Activated CD4-positive, alpha-beta T cell treated with anti-CD3 and anti-CD28 coated beads for 36 hours (primary cell): Measurements from ENCODE around the gene FNDC1. TPM values are rescaled to one million over a fixed set of nuclear protein-coding genes. Genes with fewer than 3 reads are reported as not detected.
A peak's percentile ranks its signal among the peaks of the same experiment; 100 is the strongest.

Experiments
- ATAC-seq: fragments of 200-7000 bp; cut with Tn5 transposase; one replicate; pipeline ENCODE4 v1.10.0; 2021; ENCODE audit warnings: mild to moderate bottlenecking, moderate library complexity
- CTCF ChIA-PET: fragments of 350-600 bp; sonication (Branson Sonifier 250); formaldehyde crosslinking; loops from one replicate; lab custom pipeline; 2021; ENCODE audit warnings: antibody characterized with exemption; lab: Charles Lee
- POLR2A ChIA-PET: fragments of 350-600 bp; sonication (Branson Sonifier 250); formaldehyde crosslinking; loops from one replicate; lab custom pipeline; 2021; ENCODE audit warnings: antibody characterized with exemption, inconsistent platforms; lab: Charles Lee
- DNase-seq: peaks from one replicate; pipeline ENCODE4 v3.0.0-alpha.2; 2020
- H3K27ac Mint-ChIP-seq: one replicate; pipeline ENCODE4 v1.8.0; 2021; ENCODE audit warnings: mixed read lengths
- H3K27me3 Mint-ChIP-seq: one replicate; pipeline ENCODE4 v1.8.0; 2021; ENCODE audit warnings: mixed read lengths
- H3K36me3 Mint-ChIP-seq: one replicate; pipeline ENCODE4 v1.8.0; 2021; ENCODE audit warnings: low read depth, mixed read lengths
- H3K4me1 Mint-ChIP-seq: one replicate; pipeline ENCODE4 v1.8.0; 2021; ENCODE audit warnings: mixed read lengths
- H3K4me3 Mint-ChIP-seq: one replicate; pipeline ENCODE4 v1.8.0; 2021; ENCODE audit warnings: mild to moderate bottlenecking, moderate library complexity, mixed read lengths
- H3K9me3 Mint-ChIP-seq: one replicate; pipeline ENCODE4 v1.8.0; 2021; ENCODE audit warnings: low read depth, mixed read lengths
- intact Hi-C, 2 experiments: fragments of 100-400 bp; cut with DNase I in 1 of 2; cut with micrococcal nuclease in 1 of 2; formaldehyde crosslinking; loops; one replicate each; pipeline versions ENCODE4 v1.14.2 to v1.15.1; 2022 to 2024; cut with DNase I, micrococcal nuclease
- total RNA-seq, 2 experiments: library from RNA; stranded (reverse); gene quantifications; one replicate each; pipeline ENCODE4 v1.2.3, GENCODE V29; 2021

The FNDC1 gene
- total RNA-seq, 2 experiments from 2014 or later = not detected

GRCh38 chr6:159156089-159156488 lies 13.1 kb upstream of the FNDC1 start:
- H3K27me3 Mint-ChIP-seq = peaks cover 6% of the 10 kb centered on the region
- no peak overlapping the region for H3K4me3 Mint-ChIP-seq
- ChIA-PET CTCF (interaction anchor here (0.7 to 1.2 kb wide), 3 partner anchors 8 to 97 kb away, joined by 3 to 4 read pairs (median 3); no protein-coding TSS in a partner anchor), POLR2A (interaction anchor here (0.7 kb wide), 1 partner anchor 540 kb away, joined by 3 read pairs; no protein-coding TSS in a partner anchor)
- H3K27ac Mint-ChIP-seq = no peak overlapping the region
- H3K9me3 Mint-ChIP-seq = peaks cover 9% of the 10 kb centered on the region
- peaks cover 4% of the 10 kb centered on the region for H3K4me1 Mint-ChIP-seq
- ATAC-seq (no peak), DNase-seq (no peak)
- intact Hi-C loops = no loop called here
- H3K36me3 Mint-ChIP-seq = peaks cover 2% of the 10 kb centered on the region

- H3K9me3 Mint-ChIP-seq = peaks cover 9% of the 10 kb centered on the region
- H3K36me3 Mint-ChIP-seq = peaks cover 2% of the 10 kb centered on the region
- POLR2A ChIA-PET = no interaction called here
- peaks cover 7% of the 10 kb centered on the region for H3K27me3 Mint-ChIP-seq
- H3K4me3 Mint-ChIP-seq = no peak overlapping the region
- CTCF ChIA-PET = interaction anchor here (1.0 kb wide), 2 partner anchors 9 to 23 kb away, joined by 3 read pairs; no protein-coding TSS in a partner anchor
- intact Hi-C loops = no loop called here
- DNase-seq = no peak
- H3K4me1 Mint-ChIP-seq = no peaks in the 10 kb centered on the region
- H3K27ac Mint-ChIP-seq = no peak overlapping the region
- no peak for ATAC-seq
Observed at GRCh38 chr6:159157431-159157830, 11.8 kb upstream of the FNDC1 start.

GRCh38 chr6:159161839-159162238 lies 7.4 kb upstream of the FNDC1 start:
- Mint-ChIP-seq H3K9me3 (peaks cover 3% of the 10 kb centered on the region), H3K27me3 (peaks cover 37% of the 10 kb centered on the region), H3K4me3 (no peak overlapping the region), H3K27ac (no peak overlapping the region), H3K4me1 (no peaks in the 10 kb centered on the region), H3K36me3 (peaks cover 2% of the 10 kb centered on the region)
- DNase-seq (no peak), ATAC-seq (no peak)
- POLR2A ChIA-PET = no interaction called here
- intact Hi-C loops = no loop called here
- CTCF ChIA-PET = interaction anchor here (0.6 to 1.2 kb wide), 4 partner anchors 16 to 493 kb away, joined by 3 to 4 read pairs (median 3); no protein-coding TSS in a partner anchor

- ATAC-seq (no peak), DNase-seq (no peak)
- POLR2A ChIA-PET = no interaction called here
- CTCF ChIA-PET = interaction anchor here (0.9 to 1.4 kb wide), 3 partner anchors 9 to 12 kb away, joined by 3 to 5 read pairs (median 4); no protein-coding TSS in a partner anchor
- H3K4me3 Mint-ChIP-seq = no peak overlapping the region
- H3K27me3 Mint-ChIP-seq = peaks cover 54% of the 10 kb centered on the region
- no peaks in the 10 kb centered on the region for H3K9me3 Mint-ChIP-seq
- H3K4me1 Mint-ChIP-seq = peaks cover 8% of the 10 kb centered on the region
- H3K27ac Mint-ChIP-seq = no peak overlapping the region
- intact Hi-C loops = no loop called here
- H3K36me3 Mint-ChIP-seq = no peaks in the 10 kb centered on the region
Observed at GRCh38 chr6:159163901-159164370, 5.3 kb upstream of the FNDC1 start.

GRCh38 chr6:159168536-159169192 lies 536 bp upstream of the FNDC1 start:
- Mint-ChIP-seq H3K4me3 (peak overlapping the region; percentile 46), H3K27me3 (peaks cover 80% of the 10 kb centered on the region), H3K27ac (no peak overlapping the region), H3K4me1 (peaks cover 16% of the 10 kb centered on the region), H3K9me3 (no peaks in the 10 kb centered on the region), H3K36me3 (no peaks in the 10 kb centered on the region)
- ChIA-PET CTCF (interaction anchor here (0.6 to 1.6 kb wide), 7 partner anchors 9 to 851 kb away, joined by 3 to 5 read pairs (median 3); no protein-coding TSS in a partner anchor), POLR2A (interaction anchor here (0.7 kb wide), 1 partner anchor 295 kb away, joined by 3 read pairs; no protein-coding TSS in a partner anchor)
- ATAC-seq (peak; percentile 7), DNase-seq (peak; percentile 13)
- intact Hi-C loops = loop anchor here (1.0 kb wide), 2 partner anchors 441 to 486 kb away; no protein-coding TSS in a partner anchor

GRCh38 chr6:159169557-159170332 lies 545 bp downstream of the FNDC1 start:
- ChIA-PET POLR2A (interaction anchor here (0.7 kb wide), 1 partner anchor 294 kb away, joined by 3 read pairs; no protein-coding TSS in a partner anchor), CTCF (interaction anchor here (0.6 to 5.5 kb wide), 7 partner anchors 13 to 486 kb away, joined by 3 to 44 read pairs (median 3); no protein-coding TSS in a partner anchor)
- peak; percentile 62 for DNase-seq
- Mint-ChIP-seq H3K4me1 (peaks cover 18% of the 10 kb centered on the region), H3K4me3 (peak overlapping the region; percentile 60), H3K36me3 (no peaks in the 10 kb centered on the region), H3K27ac (no peak overlapping the region), H3K27me3 (peaks cover 79% of the 10 kb centered on the region), H3K9me3 (no peaks in the 10 kb centered on the region)
- peak; percentile 44 for ATAC-seq
- intact Hi-C loops = loop anchor here (1.0 to 10.0 kb wide), 7 partner anchors 53 to 773 kb away; no protein-coding TSS in a partner anchor

GRCh38 chr6:159170333-159170672 lies 1.1 kb downstream of the FNDC1 start:
- ATAC-seq (no peak), DNase-seq (no peak)
- Mint-ChIP-seq H3K36me3 (no peaks in the 10 kb centered on the region), H3K27me3 (peaks cover 75% of the 10 kb centered on the region), H3K4me1 (peaks cover 18% of the 10 kb centered on the region), H3K9me3 (no peaks in the 10 kb centered on the region), H3K4me3 (peak overlapping the region; percentile 60), H3K27ac (no peak overlapping the region)
- POLR2A ChIA-PET = no interaction called here
- intact Hi-C loops = loop anchor here (5.0 to 10.0 kb wide), 5 partner anchors 52 to 772 kb away; no protein-coding TSS in a partner anchor
- CTCF ChIA-PET = interaction anchor here (0.6 to 5.5 kb wide), 5 partner anchors 13 to 486 kb away, joined by 3 to 44 read pairs (median 3); no protein-coding TSS in a partner anchor

- no peak overlapping the region for H3K4me3 Mint-ChIP-seq
- H3K4me1 Mint-ChIP-seq = peaks cover 18% of the 10 kb centered on the region
- no peaks in the 10 kb centered on the region for H3K9me3 Mint-ChIP-seq
- no peak overlapping the region for H3K27ac Mint-ChIP-seq
- H3K27me3 Mint-ChIP-seq = peaks cover 72% of the 10 kb centered on the region
- DNase-seq (no peak), ATAC-seq (no peak)
- no peaks in the 10 kb centered on the region for H3K36me3 Mint-ChIP-seq
- intact Hi-C loops = loop anchor here (5.0 to 10.0 kb wide), 5 partner anchors 51 to 771 kb away; no protein-coding TSS in a partner anchor
- ChIA-PET POLR2A (no interaction called here), CTCF (interaction anchor here (0.7 to 5.5 kb wide), 5 partner anchors 15 to 485 kb away, joined by 3 to 44 read pairs (median 3); no protein-coding TSS in a partner anchor)
Observed at GRCh38 chr6:159170999-159171712, 2.0 kb downstream of the FNDC1 start.

- DNase-seq (no peak), ATAC-seq (no peak)
- H3K27ac Mint-ChIP-seq = no peak overlapping the region
- CTCF ChIA-PET = interaction anchor here (0.7 to 5.5 kb wide), 11 partner anchors 8 to 484 kb away, joined by 3 to 44 read pairs (median 3); no protein-coding TSS in a partner anchor
- no peak overlapping the region for H3K4me3 Mint-ChIP-seq
- peaks cover 18% of the 10 kb centered on the region for H3K4me1 Mint-ChIP-seq
- peaks cover 66% of the 10 kb centered on the region for H3K27me3 Mint-ChIP-seq
- H3K36me3 Mint-ChIP-seq = no peaks in the 10 kb centered on the region
- H3K9me3 Mint-ChIP-seq = no peaks in the 10 kb centered on the region
- intact Hi-C loops = loop anchor here (5.0 to 10.0 kb wide), 5 partner anchors 50 to 770 kb away; no protein-coding TSS in a partner anchor
- POLR2A ChIA-PET = no interaction called here
Observed at GRCh38 chr6:159172091-159172491, 2.9 kb downstream of the FNDC1 start.

- ChIA-PET CTCF (interaction anchor here (0.6 to 5.5 kb wide), 29 partner anchors 9 to 660 kb away, joined by 3 to 44 read pairs (median 3); no protein-coding TSS in a partner anchor), POLR2A (no interaction called here)
- Mint-ChIP-seq H3K4me1 (peaks cover 9% of the 10 kb centered on the region), H3K27ac (no peak overlapping the region), H3K9me3 (no peaks in the 10 kb centered on the region), H3K36me3 (no peaks in the 10 kb centered on the region), H3K4me3 (no peak overlapping the region), H3K27me3 (peaks cover 50% of the 10 kb centered on the region)
- intact Hi-C loops = loop anchor here (1.0 to 10.0 kb wide), 8 partner anchors 48 to 768 kb away; no protein-coding TSS in a partner anchor
- ATAC-seq (peak; percentile 89), DNase-seq (peak; percentile 86)
Observed at GRCh38 chr6:159174263-159174969, 5.2 kb downstream of the FNDC1 start.
